ENCODE measurements around the gene IFITM1.

IFITM1 gene

GRCh38 chr11:296171-297050, 17.4 kb upstream of the IFITM1 start:
- Histone ChIP-seq H3K4me3 (ENCODE audit: low read depth, low read length) (no peak overlapping the region), H3K36me3 (ENCODE audit: insufficient read depth, low read length) (no peaks in the 10 kb centered on the region), H3K4me1 (ENCODE audit: control insufficient read depth, insufficient read depth, low read length, unreplicated experiment) (no peaks in the 10 kb centered on the region), H3K79me2 (ENCODE audit: control insufficient read depth, insufficient read depth, low read length, unreplicated experiment) (no peaks in the 10 kb centered on the region), H3K27ac (ENCODE audit: low read depth, low read length) (no peak overlapping the region), H3K27me3 (ENCODE audit: insufficient read depth, low read length) (peaks cover 3% of the 10 kb centered on the region; the same call in 1 of the 2 replicates), H2AFZ (ENCODE audit: low read length, unreplicated experiment) (no peak overlapping the region)

GRCh38 chr11:297051-297585, 16.7 kb upstream of the IFITM1 start:
- Histone ChIP-seq H3K36me3 (ENCODE audit: insufficient read depth, low read length) (no peaks in the 10 kb centered on the region), H3K4me3 (ENCODE audit: low read depth, low read length) (no peak overlapping the region), H2AFZ (ENCODE audit: low read length, unreplicated experiment) (no peak overlapping the region), H3K4me1 (ENCODE audit: control insufficient read depth, insufficient read depth, low read length, unreplicated experiment) (no peaks in the 10 kb centered on the region), H3K27ac (ENCODE audit: low read depth, low read length) (no peak overlapping the region), H3K79me2 (ENCODE audit: control insufficient read depth, insufficient read depth, low read length, unreplicated experiment) (no peaks in the 10 kb centered on the region), H3K27me3 (ENCODE audit: insufficient read depth, low read length) (peaks cover 3% of the 10 kb centered on the region; the same call in 1 of the 2 replicates)

GRCh38 chr11:297586-298405, 16.0 kb upstream of the IFITM1 start:
- Histone ChIP-seq H3K79me2 (ENCODE audit: control insufficient read depth, insufficient read depth, low read length, unreplicated experiment) (no peaks in the 10 kb centered on the region), H2AFZ (ENCODE audit: low read length, unreplicated experiment) (no peak overlapping the region), H3K4me3 (ENCODE audit: low read depth, low read length) (no peak overlapping the region), H3K27me3 (ENCODE audit: insufficient read depth, low read length) (peaks cover 3% of the 10 kb centered on the region; the same call in 1 of the 2 replicates), H3K36me3 (ENCODE audit: insufficient read depth, low read length) (no peaks in the 10 kb centered on the region), H3K4me1 (ENCODE audit: control insufficient read depth, insufficient read depth, low read length, unreplicated experiment) (no peaks in the 10 kb centered on the region), H3K27ac (ENCODE audit: low read depth, low read length) (no peak overlapping the region)

GRCh38 chr11:298406-299065, 15.3 kb upstream of the IFITM1 start:
- H3K27ac ChIP-seq (ENCODE audit: low read depth, low read length) = no peak overlapping the region
- H3K36me3 ChIP-seq (ENCODE audit: insufficient read depth, low read length) = no peaks in the 10 kb centered on the region
- H3K27me3 ChIP-seq (ENCODE audit: insufficient read depth, low read length) = peaks cover 3% of the 10 kb centered on the region; the same call in 1 of the 2 replicates
- no peak overlapping the region for H3K4me3 ChIP-seq (ENCODE audit: low read depth, low read length)
- H3K79me2 ChIP-seq (ENCODE audit: control insufficient read depth, insufficient read depth, low read length, unreplicated experiment) = no peaks in the 10 kb centered on the region
- no peak overlapping the region for H2AFZ ChIP-seq (ENCODE audit: low read length, unreplicated experiment)
- no peaks in the 10 kb centered on the region for H3K4me1 ChIP-seq (ENCODE audit: control insufficient read depth, insufficient read depth, low read length, unreplicated experiment)

GRCh38 chr11:299081-299891, 14.6 kb upstream of the IFITM1 start, which contains the start of gene IFITM5:
IFITM5 (minus strand) TSS chr11:299526; CDS start chr11:299490, 36 bp downstream.
- no peaks in the 10 kb centered on the region for H3K79me2 ChIP-seq (ENCODE audit: control insufficient read depth, insufficient read depth, low read length, unreplicated experiment)

GRCh38 chr11:299951-300735, 13.7 kb upstream of the IFITM1 start:
- no peak overlapping the region for H3K27ac ChIP-seq (ENCODE audit: low read depth, low read length)

More at GRCh38 chr11:299081-299891, 14.6 kb upstream of the IFITM1 start, which contains the start of gene IFITM5:
- Histone ChIP-seq H3K4me1 (ENCODE audit: control insufficient read depth, insufficient read depth, low read length, unreplicated experiment) (no peaks in the 10 kb centered on the region), H2AFZ (ENCODE audit: low read length, unreplicated experiment) (no peak within 1 kb of the TSS), H3K4me3 (ENCODE audit: low read depth, low read length) (no peak within 1 kb of the TSS), H3K36me3 (ENCODE audit: insufficient read depth, low read length) (no peaks in the 10 kb centered on the region), H3K27ac (ENCODE audit: low read depth, low read length) (no peak within 1 kb of the TSS), H3K27me3 (ENCODE audit: insufficient read depth, low read length) (peaks cover 3% of the 10 kb centered on the region; the same call in 1 of the 2 replicates)

GRCh38 chr11:303363-303762, 10.5 kb upstream of the IFITM1 start:
- H3K4me1 ChIP-seq (ENCODE audit: control insufficient read depth, insufficient read depth, low read length, unreplicated experiment) = no peaks in the 10 kb centered on the region
- no peak overlapping the region for H3K27ac ChIP-seq (ENCODE audit: low read depth, low read length)
- no peak overlapping the region for H3K4me3 ChIP-seq (ENCODE audit: low read depth, low read length)
- H2AFZ ChIP-seq (ENCODE audit: low read length, unreplicated experiment) = no peak overlapping the region
- peaks cover 3% of the 10 kb centered on the region; the same call in 1 of the 2 replicates for H3K27me3 ChIP-seq (ENCODE audit: insufficient read depth, low read length)
- H3K79me2 ChIP-seq (ENCODE audit: control insufficient read depth, insufficient read depth, low read length, unreplicated experiment) = no peaks in the 10 kb centered on the region
- no peaks in the 10 kb centered on the region for H3K36me3 ChIP-seq (ENCODE audit: insufficient read depth, low read length)

More at GRCh38 chr11:299951-300735, 13.7 kb upstream of the IFITM1 start:
- Histone ChIP-seq H3K4me1 (ENCODE audit: control insufficient read depth, insufficient read depth, low read length, unreplicated experiment) (no peaks in the 10 kb centered on the region), H3K36me3 (ENCODE audit: insufficient read depth, low read length) (no peaks in the 10 kb centered on the region), H3K4me3 (ENCODE audit: low read depth, low read length) (no peak overlapping the region), H3K27me3 (ENCODE audit: insufficient read depth, low read length) (peaks cover 3% of the 10 kb centered on the region; the same call in 1 of the 2 replicates), H2AFZ (ENCODE audit: low read length, unreplicated experiment) (no peak overlapping the region), H3K79me2 (ENCODE audit: control insufficient read depth, insufficient read depth, low read length, unreplicated experiment) (no peaks in the 10 kb centered on the region)

GRCh38 chr11:304061-304506, 9.8 kb upstream of the IFITM1 start:
- H3K4me1 ChIP-seq (ENCODE audit: control insufficient read depth, insufficient read depth, low read length, unreplicated experiment) = no peaks in the 10 kb centered on the region

More at GRCh38 chr11:304061-304506, 9.8 kb upstream of the IFITM1 start:
- Histone ChIP-seq H3K27ac (ENCODE audit: low read depth, low read length) (no peak overlapping the region), H3K27me3 (ENCODE audit: insufficient read depth, low read length) (peaks cover 3% of the 10 kb centered on the region; the same call in 1 of the 2 replicates), H2AFZ (ENCODE audit: low read length, unreplicated experiment) (no peak overlapping the region), H3K4me3 (ENCODE audit: low read depth, low read length) (no peak overlapping the region), H3K36me3 (ENCODE audit: insufficient read depth, low read length) (no peaks in the 10 kb centered on the region), H3K79me2 (ENCODE audit: control insufficient read depth, insufficient read depth, low read length, unreplicated experiment) (peaks cover 5% of the 10 kb centered on the region)

Measured in ACC112 (cell line).